ENCODE results near the gene C1GALT1.

- no peak for TF ChIP-seq GLIS1 (tag by site-specific recombination; IDR thresholded peaks at IDR 0.05)
- no peak for TF ChIP-seq ZNF274 (IDR thresholded peaks at IDR 0.05; ENCODE audit: low read length)
- no peak for TF ChIP-seq ZNF274 (tag by site-specific recombination; IDR thresholded peaks at IDR 0.05; ENCODE audit: borderline replicate concordance)
- no peak for TF ChIP-seq CTCF (tag by site-specific recombination; IDR thresholded peaks at IDR 0.05)
- no peak for TF ChIP-seq ATF2 (tag by site-specific recombination; IDR thresholded peaks at IDR 0.05; ENCODE audit: low read depth)
- no peak for TF ChIP-seq MEIS1 (CRISPR knock-in tag; IDR thresholded peaks at IDR 0.05; ENCODE audit: borderline replicate concordance)
- TF ChIP-seq HOXD13 (CRISPR knock-in tag; IDR thresholded peaks at IDR 0.05; ENCODE audit: borderline replicate concordance): no peak
- no peak for TF ChIP-seq ZNF146 (tag by site-specific recombination; IDR thresholded peaks at IDR 0.05)
- no peak for TF ChIP-seq ZXDB (tag by site-specific recombination; IDR thresholded peaks at IDR 0.05)
Observed at GRCh38 chr7:7231000-7231399, 48.7 kb downstream of the C1GALT1 start.

Measured in HEK293 (cell line).